H9 (cell line): ENCODE data around the gene COPE. TPM values are rescaled to one million over a fixed set of nuclear protein-coding genes. Genes with fewer than 3 reads are reported as not detected.

Source experiments
- DNase-seq: peaks from one replicate; pipeline ENCODE4 v3.0.0-alpha.2; 2017
- H2AFZ ChIP-seq: one replicate; pipeline ENCODE4 v1.6.1; 2013; ENCODE audit warnings: mild to moderate bottlenecking, low read length, control low read depth, moderate library complexity
- H2AK5ac ChIP-seq: 2 replicates; pipeline ENCODE4 v1.6.1; 2013; ENCODE audit warnings: low read length, control low read depth, mixed read lengths; ENCODE audit not compliant: insufficient read length
- H2BK120ac ChIP-seq: one replicate; pipeline ENCODE4 v1.6.1; 2013; ENCODE audit warnings: low read depth, mild to moderate bottlenecking, low read length, control low read depth, inconsistent platforms; ENCODE audit not compliant: poor library complexity, severe bottlenecking
- H2BK12ac ChIP-seq: 2 replicates; pipeline ENCODE4 v1.6.1; 2013; ENCODE audit warnings: low read length, control low read depth, mixed read lengths, low read depth; ENCODE audit not compliant: insufficient read length
- H2BK15ac ChIP-seq: 2 replicates; pipeline ENCODE4 v1.6.1; 2013; ENCODE audit warnings: low read depth, low read length, control low read depth
- H2BK20ac ChIP-seq: one replicate; pipeline ENCODE4 v1.6.1; 2013; ENCODE audit warnings: low read depth, mild to moderate bottlenecking, low read length, control low read depth, inconsistent platforms; ENCODE audit not compliant: poor library complexity, severe bottlenecking
- H2BK5ac ChIP-seq: 2 replicates; pipeline ENCODE4 v1.6.1; 2013; ENCODE audit warnings: low read length, control low read depth, mixed read lengths; ENCODE audit not compliant: insufficient read length
- H3K14ac ChIP-seq: 2 replicates; pipeline ENCODE4 v1.6.1; 2013; ENCODE audit warnings: low read length, control low read depth; ENCODE audit not compliant: insufficient read depth
- H3K18ac ChIP-seq: 2 replicates; pipeline ENCODE4 v1.6.1; 2013; ENCODE audit warnings: low read depth, mild to moderate bottlenecking, mixed read lengths, low read length, control low read depth; ENCODE audit not compliant: insufficient read length
- H3K23ac ChIP-seq: 2 replicates; pipeline ENCODE4 v1.6.1; 2013; ENCODE audit warnings: low read length, control low read depth, mixed read lengths, low read depth; ENCODE audit not compliant: insufficient read length
- H3K23me2 ChIP-seq: 2 replicates; pipeline ENCODE4 v1.6.1; 2013; ENCODE audit warnings: low read depth, mild to moderate bottlenecking, mixed read lengths, low read length, control low read depth; ENCODE audit not compliant: insufficient read length, poor library complexity, severe bottlenecking
- H3K27ac ChIP-seq: 2 replicates; pipeline ENCODE4 v1.5.1; 2013; ENCODE audit warnings: low read length, control low read depth, mixed read lengths, low read depth; ENCODE audit not compliant: insufficient read length
- H3K27me3 ChIP-seq: 2 replicates; pipeline ENCODE4 v1.6.1; 2013; ENCODE audit warnings: low read length, control low read depth, inconsistent platforms; ENCODE audit not compliant: insufficient read depth
- H3K4ac ChIP-seq: 2 replicates; pipeline ENCODE4 v1.6.1; 2013; ENCODE audit warnings: low read depth, mild to moderate bottlenecking, control low read depth, inconsistent platforms, low read length, moderate library complexity
- H3K4me1 ChIP-seq: 2 replicates; pipeline ENCODE4 v1.6.1; 2013; ENCODE audit warnings: low read length, control low read depth, inconsistent platforms; ENCODE audit not compliant: insufficient read depth
- H3K4me2 ChIP-seq: 2 replicates; pipeline ENCODE4 v1.6.1; 2013; ENCODE audit warnings: low read length, control low read depth, mixed read lengths; ENCODE audit not compliant: insufficient read length, insufficient read depth
- H3K56ac ChIP-seq: 2 replicates; pipeline ENCODE4 v1.6.1; 2013; ENCODE audit warnings: low read depth, mild to moderate bottlenecking, mixed read lengths, low read length, control low read depth; ENCODE audit not compliant: insufficient read length
- H3K79me1 ChIP-seq: 2 replicates; pipeline ENCODE4 v1.6.1; 2013; ENCODE audit warnings: low read depth, mild to moderate bottlenecking, moderate library complexity, low read length, control low read depth, inconsistent platforms; ENCODE audit not compliant: insufficient read depth, poor library complexity, severe bottlenecking
- H3K79me2 ChIP-seq: 2 replicates; pipeline ENCODE4 v1.6.1; 2013; ENCODE audit warnings: low read length, control low read depth, inconsistent platforms; ENCODE audit not compliant: insufficient read depth
- H3K9ac ChIP-seq: 2 replicates; pipeline ENCODE4 v1.6.1; 2013; ENCODE audit warnings: low read length, control low read depth, mixed read lengths; ENCODE audit not compliant: insufficient read length; ENCODE audit errors: extremely low read depth
- H3K9me3 ChIP-seq: one replicate; pipeline ENCODE4 v1.6.1; 2013; ENCODE audit warnings: low read depth, low read length, inconsistent platforms; ENCODE audit not compliant: control insufficient read depth
- H3T11ph ChIP-seq: one replicate; pipeline ENCODE4 v1.6.1; 2013; ENCODE audit warnings: mild to moderate bottlenecking, low read length, control low read depth, inconsistent platforms
- H4K20me1 ChIP-seq: one replicate; pipeline ENCODE4 v1.6.1; 2013; ENCODE audit not compliant: control insufficient read depth, insufficient read length, insufficient read depth
- H4K5ac ChIP-seq: 2 replicates; pipeline ENCODE4 v1.6.1; 2013; ENCODE audit warnings: low read depth, mild to moderate bottlenecking, mixed read lengths, low read length, control low read depth; ENCODE audit not compliant: insufficient read length
- H4K8ac ChIP-seq: replicated peaks from 2 replicates; pipeline ENCODE4 v1.6.1; 2013; ENCODE audit warnings: low read length, control low read depth, mixed read lengths, low read depth; ENCODE audit not compliant: insufficient read length
- H4K91ac ChIP-seq: 2 replicates; pipeline ENCODE4 v1.6.1; 2013; ENCODE audit warnings: low read depth, mild to moderate bottlenecking, moderate library complexity, mixed read lengths, low read length, control low read depth; ENCODE audit not compliant: insufficient read length
- H3K27ac Mint-ChIP-seq, 3 experiments: 2 replicates in 2 of 3; 3 replicates in 1 of 3; pipeline ENCODE4 v1.8.0; 2020 to 2021; ENCODE audit warnings: mixed read lengths in 3 of 3, mild to moderate bottlenecking in 1 of 3, moderate library complexity in 1 of 3
- H3K27me3 Mint-ChIP-seq: 2 replicates; pipeline ENCODE4 v1.8.0; 2021; ENCODE audit warnings: low read depth, mild to moderate bottlenecking, moderate library complexity, mixed read lengths
- H3K36me3 Mint-ChIP-seq, 3 experiments: 2 replicates in 2 of 3; 3 replicates in 1 of 3; pipeline ENCODE4 v1.8.0; 2020 to 2021; ENCODE audit warnings: low read depth in 3 of 3, mixed read lengths in 3 of 3; ENCODE audit not compliant: insufficient read depth in 1 of 3
- H3K4me1 Mint-ChIP-seq, 2 experiments: 2 replicates each; pipeline ENCODE4 v1.8.0; 2020; ENCODE audit warnings: mixed read lengths in 2 of 2
- H3K4me3 Mint-ChIP-seq, 2 experiments: 2 replicates in 1 of 2; 3 replicates in 1 of 2; pipeline ENCODE4 v1.8.0; 2020 to 2021; ENCODE audit warnings: mild to moderate bottlenecking in 2 of 2, mixed read lengths in 2 of 2, moderate library complexity in 1 of 2
- H3K9me3 Mint-ChIP-seq, 2 experiments: 2 replicates in 1 of 2; 3 replicates in 1 of 2; pipeline ENCODE4 v1.8.0; 2020; ENCODE audit warnings: mild to moderate bottlenecking in 2 of 2, mixed read lengths in 2 of 2, moderate library complexity in 1 of 2
- WGBS: extraction: QIAGEN DNeasy Blood & Tissue Kit; methylation state at CpG from one replicate; pipeline ENCODE4 v1.1.7; 2013; ENCODE audit warnings: missing lambda C conversion rate, low lambda C conversion rate, mixed read lengths; ENCODE audit not compliant: insufficient read length; ENCODE audit errors: extremely low coverage; 5-methylcytosine and 5-hydroxymethylcytosine counted together
- total RNA-seq: library from RNA; stranded (reverse); gene quantifications from 2 replicates; pipeline ENCODE4 v1.2.1, GENCODE V29; 2021
- TF ChIP-seq, protein P1 (sequence below): fragments of 200-600 bp; sonication (generic); conservative IDR thresholded peaks from 3 replicates; pipeline ENCODE4 v1.8.0; 2021; ENCODE audit warnings: antibody characterized with exemption, mild to moderate bottlenecking

COPE gene
- total RNA-seq, 1 experiment from 2014 or later: 198 TPM

DNA sequence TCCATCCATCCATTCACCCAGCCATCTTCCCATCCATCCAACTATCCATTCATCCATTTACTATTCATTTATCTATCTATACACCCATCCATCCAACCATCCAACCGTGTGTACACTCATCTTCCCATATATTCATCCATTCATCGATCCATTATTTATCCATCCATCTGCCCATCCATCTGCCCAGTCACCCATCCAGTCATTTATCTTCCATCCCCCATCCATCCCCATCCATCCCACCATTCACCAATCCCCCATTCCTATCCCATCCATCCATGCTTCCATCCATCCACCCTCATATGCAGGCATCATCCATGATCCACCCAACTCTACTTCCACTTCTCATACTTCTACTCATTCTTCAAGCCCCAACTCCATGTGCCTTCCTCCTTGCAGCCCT, 35.9 kb upstream of the COPE start:
- Histone ChIP-seq H3K9ac (no peak overlapping the region), H2AFZ (no peak overlapping the region), H4K8ac (no peak overlapping the region), H4K20me1 (no peaks in the 10 kb centered on the region), H2BK15ac (no peak overlapping the region), H3K27ac (no peak overlapping the region), H3K23ac (no peak overlapping the region), H2BK12ac (no peak overlapping the region), H3K4me2 (no peak overlapping the region), H3K27me3 (no peaks in the 10 kb centered on the region), H3K79me2 (no peaks in the 10 kb centered on the region), H3K4ac (no peak overlapping the region), H3K18ac (no peak overlapping the region), H2AK5ac (no peak overlapping the region), H2BK5ac (no peak overlapping the region), H4K91ac (no peak overlapping the region), H3T11ph (no peak overlapping the region), H3K23me2 (no peaks in the 10 kb centered on the region), H3K79me1 (no peaks in the 10 kb centered on the region), H3K14ac (no peak overlapping the region; the same call in 1 of the 2 replicates), H3K9me3 (no peaks in the 10 kb centered on the region), H3K4me1 (no peaks in the 10 kb centered on the region), H2BK20ac (no peak overlapping the region), H2BK120ac (no peak overlapping the region), H3K56ac (no peak overlapping the region), H4K5ac (no peak overlapping the region)
- no peak for DNase-seq
- Mint-ChIP-seq H3K27me3 (peaks cover 35% of the 10 kb centered on the region), H3K4me1 (no peaks in the 10 kb centered on the region), H3K4me3 (no peak overlapping the region), H3K27ac (no peak overlapping the region), H3K36me3 (no peaks in the 10 kb centered on the region), H3K9me3 (peaks cover 0 to 3% of the 10 kb centered on the region in 2 experiments; a peak in 2 of 5 replicates)
- TF ChIP-seq, protein P1, sequence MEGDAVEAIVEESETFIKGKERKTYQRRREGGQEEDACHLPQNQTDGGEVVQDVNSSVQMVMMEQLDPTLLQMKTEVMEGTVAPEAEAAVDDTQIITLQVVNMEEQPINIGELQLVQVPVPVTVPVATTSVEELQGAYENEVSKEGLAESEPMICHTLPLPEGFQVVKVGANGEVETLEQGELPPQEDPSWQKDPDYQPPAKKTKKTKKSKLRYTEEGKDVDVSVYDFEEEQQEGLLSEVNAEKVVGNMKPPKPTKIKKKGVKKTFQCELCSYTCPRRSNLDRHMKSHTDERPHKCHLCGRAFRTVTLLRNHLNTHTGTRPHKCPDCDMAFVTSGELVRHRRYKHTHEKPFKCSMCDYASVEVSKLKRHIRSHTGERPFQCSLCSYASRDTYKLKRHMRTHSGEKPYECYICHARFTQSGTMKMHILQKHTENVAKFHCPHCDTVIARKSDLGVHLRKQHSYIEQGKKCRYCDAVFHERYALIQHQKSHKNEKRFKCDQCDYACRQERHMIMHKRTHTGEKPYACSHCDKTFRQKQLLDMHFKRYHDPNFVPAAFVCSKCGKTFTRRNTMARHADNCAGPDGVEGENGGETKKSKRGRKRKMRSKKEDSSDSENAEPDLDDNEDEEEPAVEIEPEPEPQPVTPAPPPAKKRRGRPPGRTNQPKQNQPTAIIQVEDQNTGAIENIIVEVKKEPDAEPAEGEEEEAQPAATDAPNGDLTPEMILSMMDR: no peak
- 100% methylated on average over 2 of the region's 2 CpGs for WGBS
